Loucy (cell line): ENCODE data around the gene LRRC27.

ENCODE experiments used
- H2AFZ ChIP-seq: fragments of 200-600 bp; sonication (generic); 2 replicates; pipeline ENCODE4 v1.6.0; 2016; ENCODE audit warnings: antibody characterized with exemption, mild to moderate bottlenecking, low read length, moderate library complexity
- H3F3A ChIP-seq: fragments of 200-600 bp; 2 replicates; pipeline ENCODE4 v1.6.0; 2016; ENCODE audit warnings: antibody characterized with exemption, low read depth, mild to moderate bottlenecking
- H3K27me3 ChIP-seq: fragments of 200-600 bp; sonication (generic); 2 replicates; pipeline ENCODE4 v1.6.1; 2014; ENCODE audit warnings: low read length, mild to moderate bottlenecking; ENCODE audit not compliant: insufficient read depth, poor library complexity, severe bottlenecking
- H3K36me3 ChIP-seq: fragments of 200-600 bp; sonication (generic); 2 replicates; pipeline ENCODE4 v1.6.1; 2016; ENCODE audit warnings: low read length; ENCODE audit not compliant: insufficient read depth
- H3K4me1 ChIP-seq: fragments of 200-600 bp; sonication (generic); 2 replicates; pipeline ENCODE4 v1.5.1; 2014; ENCODE audit warnings: low read length, mild to moderate bottlenecking; ENCODE audit not compliant: insufficient read depth, poor library complexity, severe bottlenecking
- H3K4me2 ChIP-seq: fragments of 200-600 bp; sonication (generic); 2 replicates; pipeline ENCODE4 v1.6.0; 2014; ENCODE audit warnings: antibody characterized with exemption, low read length, low read depth, mild to moderate bottlenecking; ENCODE audit not compliant: poor library complexity, severe bottlenecking
- H3K4me3 ChIP-seq: fragments of 200-600 bp; sonication (generic); 2 replicates; pipeline ENCODE4 v1.5.1; 2014; ENCODE audit warnings: low read length, mild to moderate bottlenecking, mixed read lengths; ENCODE audit not compliant: poor library complexity, severe bottlenecking
- H3K79me2 ChIP-seq: fragments of 200-600 bp; sonication (generic); 2 replicates; pipeline ENCODE4 v1.6.1; 2014; ENCODE audit warnings: low read length; ENCODE audit not compliant: insufficient read depth
- H3K9ac ChIP-seq: fragments of 200-600 bp; sonication (generic); 2 replicates; pipeline ENCODE4 v1.6.0; 2014; ENCODE audit warnings: mild to moderate bottlenecking, low read depth, low read length, moderate library complexity; ENCODE audit not compliant: poor library complexity, severe bottlenecking
- H3K9me2 ChIP-seq: fragments of 200-600 bp; sonication (generic); replicated peaks from 2 replicates; pipeline ENCODE4 v1.6.1; 2016; ENCODE audit warnings: low read depth, low read length, mixed read lengths
- H3K9me3 ChIP-seq: fragments of 200-600 bp; sonication (generic); 2 replicates; pipeline ENCODE4 v1.6.1; 2014; ENCODE audit warnings: mild to moderate bottlenecking, antibody characterized with exemption, low read length, low read depth; ENCODE audit not compliant: insufficient read depth
- H4K20me1 ChIP-seq: fragments of 200-600 bp; sonication (generic); 2 replicates; pipeline ENCODE4 v1.6.0; 2014; ENCODE audit warnings: antibody characterized with exemption, low read length, mild to moderate bottlenecking; ENCODE audit not compliant: insufficient read depth, poor library complexity, severe bottlenecking
- CTCF ChIP-seq: fragments of 200-600 bp; sonication (generic); conservative IDR thresholded peaks from 2 replicates; pipeline ENCODE4 v1.5.1; 2014; ENCODE audit warnings: mild to moderate bottlenecking, antibody characterized with exemption, low read length
- EZH2phosphoT487 ChIP-seq: fragments of 200-600 bp; IDR thresholded peaks from 2 replicates; pipeline ENCODE4 v1.6.1; 2018; ENCODE audit warnings: antibody characterized with exemption, mild to moderate bottlenecking, moderate library complexity, borderline replicate concordance

The LRRC27 gene

GRCh38 chr10:132349766-132350165, 17.8 kb downstream of the LRRC27 start:
- H4K20me1 ChIP-seq = no peaks in the 10 kb centered on the region
- no peak overlapping the region for H3K4me3 ChIP-seq
- no peaks in the 10 kb centered on the region for H3K9me2 ChIP-seq
- no peak overlapping the region for H3K4me2 ChIP-seq
- no peaks in the 10 kb centered on the region for H3F3A ChIP-seq
- no peak for TF ChIP-seq EZH2phosphoT487
- no peak for TF ChIP-seq CTCF
- H2AFZ ChIP-seq = no peak overlapping the region
- no peak overlapping the region for H3K9ac ChIP-seq
- H3K79me2 ChIP-seq = no peaks in the 10 kb centered on the region
- H3K36me3 ChIP-seq = no peaks in the 10 kb centered on the region
- H3K27me3 ChIP-seq = no peaks in the 10 kb centered on the region
- H3K4me1 ChIP-seq = no peaks in the 10 kb centered on the region
- H3K9me3 ChIP-seq = no peaks in the 10 kb centered on the region

GRCh38 chr10:132350391-132350790, 18.4 kb downstream of the LRRC27 start:
- no peaks in the 10 kb centered on the region for H3K9me3 ChIP-seq
- TF ChIP-seq EZH2phosphoT487 (no peak), CTCF (no peak)
- no peaks in the 10 kb centered on the region for H4K20me1 ChIP-seq
- H3K9me2 ChIP-seq = no peaks in the 10 kb centered on the region
- no peaks in the 10 kb centered on the region for H3K36me3 ChIP-seq
- H3F3A ChIP-seq = no peaks in the 10 kb centered on the region
- no peak overlapping the region for H3K4me3 ChIP-seq
- no peaks in the 10 kb centered on the region for H3K4me1 ChIP-seq
- H3K9ac ChIP-seq = no peak overlapping the region
- no peaks in the 10 kb centered on the region for H3K27me3 ChIP-seq
- H3K79me2 ChIP-seq = no peaks in the 10 kb centered on the region
- no peak overlapping the region for H3K4me2 ChIP-seq
- no peak overlapping the region for H2AFZ ChIP-seq

GRCh38 chr10:132350946-132351345, 19.0 kb downstream of the LRRC27 start:
- H3K4me1 ChIP-seq = no peaks in the 10 kb centered on the region
- H3K9me2 ChIP-seq = no peaks in the 10 kb centered on the region
- H3K4me3 ChIP-seq = no peak overlapping the region

More at GRCh38 chr10:132350946-132351345, 19.0 kb downstream of the LRRC27 start:
- Histone ChIP-seq H3K4me2 (no peak overlapping the region), H4K20me1 (no peaks in the 10 kb centered on the region), H3K36me3 (no peaks in the 10 kb centered on the region), H3K27me3 (no peaks in the 10 kb centered on the region), H2AFZ (no peak overlapping the region), H3K9me3 (no peaks in the 10 kb centered on the region), H3F3A (no peaks in the 10 kb centered on the region), H3K9ac (no peak overlapping the region), H3K79me2 (no peaks in the 10 kb centered on the region)
- no peak for TF ChIP-seq CTCF
- TF ChIP-seq EZH2phosphoT487 = no peak
